Trophoblast cell (in vitro differentiated cells and primary cell): ENCODE measurements around the gene PDE4DIP.
"Not testable (repeated sequence)": the region's sequence is repeated elsewhere in the genome, so short reads cannot be mapped to it uniquely, and the experiment has no call there.

Experiments
- DNase-seq, 2 donors: peaks; one replicate each; pipeline ENCODE4 v3.0.0-alpha.2; 2016
- H2AFZ ChIP-seq: 2 replicates; pipeline ENCODE4 v1.6.1; 2013; ENCODE audit warnings: low read length, moderate library complexity, mild to moderate bottlenecking; ENCODE audit not compliant: insufficient read depth, poor library complexity
- H2AK5ac ChIP-seq: 2 replicates; pipeline ENCODE4 v1.6.1; 2013; ENCODE audit warnings: mild to moderate bottlenecking, low read length
- H2BK120ac ChIP-seq: 2 replicates; pipeline ENCODE4 v1.6.1; 2013; ENCODE audit warnings: low read length, mild to moderate bottlenecking, moderate library complexity; ENCODE audit not compliant: insufficient read depth, poor library complexity
- H2BK12ac ChIP-seq: 2 replicates; pipeline ENCODE4 v1.6.1; 2013; ENCODE audit warnings: mild to moderate bottlenecking, low read length, moderate library complexity
- H2BK5ac ChIP-seq: 2 replicates; pipeline ENCODE4 v1.6.1; 2013; ENCODE audit warnings: low read length, low read depth, moderate library complexity, mild to moderate bottlenecking; ENCODE audit not compliant: poor library complexity
- H3K14ac ChIP-seq: 2 replicates; pipeline ENCODE4 v1.6.1; 2013; ENCODE audit warnings: mild to moderate bottlenecking, low read length
- H3K18ac ChIP-seq: 2 replicates; pipeline ENCODE4 v1.6.1; 2013; ENCODE audit warnings: mild to moderate bottlenecking, low read length
- H3K23ac ChIP-seq: 2 replicates; pipeline ENCODE4 v1.6.1; 2013; ENCODE audit warnings: low read length
- H3K27ac ChIP-seq: 2 replicates; pipeline ENCODE4 v1.5.1; 2013; ENCODE audit warnings: low read depth, mild to moderate bottlenecking, inconsistent platforms, low read length, moderate library complexity
- H3K27me3 ChIP-seq: 2 replicates; pipeline ENCODE4 v1.6.1; 2013; ENCODE audit warnings: inconsistent platforms, mild to moderate bottlenecking, low read length, moderate library complexity; ENCODE audit not compliant: insufficient read depth
- H3K36me3 ChIP-seq, 2 experiments: 1 replicate in 1 of 2; 2 replicates in 1 of 2; pipeline ENCODE4 v1.6.1; 2013; ENCODE audit warnings: low read length in 2 of 2, mild to moderate bottlenecking in 2 of 2, moderate library complexity in 1 of 2; ENCODE audit not compliant: insufficient read depth in 2 of 2, control insufficient read depth in 1 of 2
- H3K4ac ChIP-seq: 2 replicates; pipeline ENCODE4 v1.6.1; 2013; ENCODE audit warnings: low read depth, mild to moderate bottlenecking, low read length, moderate library complexity
- H3K4me1 ChIP-seq, 2 experiments: 1 replicate in 1 of 2; 2 replicates in 1 of 2; pipeline ENCODE4 v1.6.1; 2013; ENCODE audit warnings: low read length in 2 of 2, mild to moderate bottlenecking in 2 of 2, moderate library complexity in 1 of 2; ENCODE audit not compliant: insufficient read depth in 2 of 2, control insufficient read depth in 1 of 2
- H3K4me2 ChIP-seq: 2 replicates; pipeline ENCODE4 v1.6.1; 2013; ENCODE audit warnings: inconsistent platforms, mild to moderate bottlenecking, low read length, moderate library complexity
- H3K4me3 ChIP-seq: 2 replicates; pipeline ENCODE4 v1.5.1; 2013; ENCODE audit warnings: mild to moderate bottlenecking, low read depth, low read length, inconsistent platforms
- H3K79me1 ChIP-seq: one replicate; pipeline ENCODE4 v1.6.1; 2013; ENCODE audit warnings: low read length
- H3K79me2 ChIP-seq: 2 replicates; pipeline ENCODE4 v1.6.1; 2013; ENCODE audit warnings: low read length, mild to moderate bottlenecking; ENCODE audit not compliant: control insufficient read depth, insufficient read depth, poor library complexity
- H3K9ac ChIP-seq: 2 replicates; pipeline ENCODE4 v1.6.1; 2013; ENCODE audit warnings: mild to moderate bottlenecking, low read length
- H3K9me3 ChIP-seq: 2 replicates; pipeline ENCODE4 v1.6.1; 2013; ENCODE audit warnings: low read depth, mild to moderate bottlenecking, control low read depth, inconsistent platforms, low read length; ENCODE audit not compliant: insufficient read depth
- H4K12ac ChIP-seq: 2 replicates; pipeline ENCODE4 v1.6.1; 2013; ENCODE audit warnings: low read depth, mild to moderate bottlenecking, low read length, moderate library complexity
- H4K8ac ChIP-seq: 2 replicates; pipeline ENCODE4 v1.6.1; 2013; ENCODE audit warnings: low read depth, mild to moderate bottlenecking, low read length, moderate library complexity
- H4K91ac ChIP-seq: one replicate; pipeline ENCODE4 v1.6.1; 2013; ENCODE audit warnings: low read depth, mild to moderate bottlenecking, low read length, moderate library complexity
- WGBS: extraction: QIAGEN DNeasy Blood & Tissue Kit; methylation state at CpG from one replicate; pipeline ENCODE4 v1.1.7; 2013; ENCODE audit warnings: missing lambda C conversion rate; ENCODE audit not compliant: insufficient read length, insufficient coverage; ENCODE audit errors: extremely low coverage; 5-methylcytosine and 5-hydroxymethylcytosine counted together

The PDE4DIP gene

DNA sequence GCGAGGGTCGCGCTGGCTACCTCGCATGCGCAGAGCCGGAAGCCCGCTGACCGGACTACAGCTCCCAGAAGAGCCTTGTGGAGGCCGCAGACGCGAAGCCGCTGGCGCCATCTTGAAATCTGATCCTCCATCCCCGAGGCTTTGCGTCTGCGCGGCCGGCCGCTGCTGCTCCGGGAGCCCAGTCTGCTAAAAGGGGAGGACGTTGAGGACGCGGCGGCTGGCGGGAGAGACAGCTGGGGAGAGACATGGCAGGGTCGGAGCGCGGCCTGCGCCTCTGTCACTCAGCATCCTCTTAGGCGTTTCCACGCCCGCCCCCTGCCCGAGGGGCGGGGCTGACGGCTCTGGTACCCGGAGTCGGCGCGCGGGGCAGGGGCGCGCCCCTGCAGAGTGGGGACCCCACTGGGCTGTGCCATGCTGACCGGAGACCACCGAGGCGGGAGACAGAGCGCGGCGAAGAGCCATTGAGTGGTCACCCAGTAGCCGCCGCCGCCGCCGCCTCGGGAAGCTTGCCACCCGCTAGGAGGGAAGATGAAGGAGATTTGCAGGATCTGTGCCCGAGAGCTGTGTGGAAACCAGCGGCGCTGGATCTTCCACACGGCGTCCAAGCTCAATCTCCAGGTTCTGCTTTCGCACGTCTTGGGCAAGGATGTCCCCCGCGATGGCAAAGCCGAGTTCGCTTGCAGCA lies 108.2 kb downstream of the PDE4DIP start:
- not testable (repeated sequence) for H3K23ac ChIP-seq, H2BK5ac ChIP-seq, H2AFZ ChIP-seq, H2BK12ac ChIP-seq, H3K14ac ChIP-seq, H3K36me3 ChIP-seq, DNase-seq, H3K4ac ChIP-seq, H3K9me3 ChIP-seq, H3K4me1 ChIP-seq, H3K79me1 ChIP-seq, H4K12ac ChIP-seq, H2BK120ac ChIP-seq, H3K18ac ChIP-seq, H3K27me3 ChIP-seq, H3K9ac ChIP-seq, H3K79me2 ChIP-seq, H2AK5ac ChIP-seq
- H4K91ac ChIP-seq, result peak overlapping the region; percentile 25
- peak overlapping the region; percentile 47 for H3K27ac ChIP-seq
- H3K4me2 ChIP-seq, result peak overlapping the region; percentile 74
- WGBS, result no CpG with 5 or more reads among the region's 66 CpGs
- H4K8ac ChIP-seq, result peak overlapping the region; percentile 33
- H3K4me3 ChIP-seq, result peak overlapping the region; percentile 75

DNA sequence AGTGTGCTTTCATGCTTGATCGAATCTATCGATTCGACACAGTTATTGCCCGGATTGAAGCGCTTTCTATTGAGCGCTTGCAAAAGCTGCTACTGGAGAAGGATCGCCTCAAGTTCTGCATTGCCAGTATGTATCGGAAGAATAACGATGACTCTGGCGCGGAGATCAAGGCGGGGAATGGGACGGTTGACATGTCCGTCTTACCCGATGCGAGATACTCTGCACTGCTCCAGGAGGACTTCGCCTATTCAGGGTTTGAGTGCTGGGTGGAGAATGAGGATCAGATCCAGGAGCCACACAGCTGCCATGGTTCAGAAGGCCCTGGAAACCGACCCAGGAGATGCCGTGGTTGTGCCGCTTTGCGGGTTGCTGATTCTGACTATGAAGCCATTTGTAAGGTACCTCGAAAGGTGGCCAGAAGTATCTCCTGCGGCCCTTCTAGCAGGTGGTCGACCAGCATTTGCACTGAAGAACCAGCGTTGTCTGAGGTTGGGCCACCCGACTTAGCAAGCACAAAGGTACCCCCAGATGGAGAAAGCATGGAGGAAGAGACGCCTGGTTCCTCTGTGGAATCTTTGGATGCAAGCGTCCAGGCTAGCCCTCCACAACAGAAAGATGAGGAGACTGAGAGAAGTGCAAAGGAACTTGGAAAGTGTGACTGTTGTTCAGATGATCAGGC lies 108.8 kb downstream of the PDE4DIP start:
- H2BK120ac ChIP-seq, H3K36me3 ChIP-seq, H2BK5ac ChIP-seq, H3K18ac ChIP-seq, H3K23ac ChIP-seq, H4K8ac ChIP-seq, H3K4me3 ChIP-seq, H2AFZ ChIP-seq, H3K27me3 ChIP-seq, H3K9ac ChIP-seq, H3K4ac ChIP-seq, H3K14ac ChIP-seq, H3K79me2 ChIP-seq, H3K9me3 ChIP-seq, H4K12ac ChIP-seq, H3K4me1 ChIP-seq, H2AK5ac ChIP-seq, H3K27ac ChIP-seq, H4K91ac ChIP-seq, H3K79me1 ChIP-seq, H2BK12ac ChIP-seq: not testable (repeated sequence)
- DNase-seq, result peak in 1 of 2 donors; percentile 25
- H3K4me2 ChIP-seq, result peak overlapping the region; percentile 74
- no CpG with 5 or more reads among the region's 28 CpGs for WGBS

DNA sequence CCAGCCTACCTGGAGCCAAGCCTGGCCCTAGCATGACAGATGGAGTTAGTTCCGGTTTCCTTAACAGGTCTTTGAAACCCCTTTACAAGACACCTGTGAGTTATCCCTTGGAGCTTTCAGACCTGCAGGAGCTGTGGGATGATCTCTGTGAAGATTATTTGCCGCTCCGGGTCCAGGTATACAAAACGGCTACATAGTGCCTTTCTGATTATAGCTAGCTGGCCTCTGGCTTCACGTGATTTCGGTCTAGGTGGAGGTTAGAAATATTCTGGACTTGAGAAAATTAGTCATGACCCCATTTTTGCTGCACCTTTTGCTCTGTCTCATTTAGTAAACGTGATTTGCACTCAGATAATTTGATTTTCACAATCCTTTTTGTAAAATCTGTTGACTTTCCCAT lies 109.5 kb downstream of the PDE4DIP start:
- not testable (repeated sequence) for H2BK5ac ChIP-seq
- WGBS, result no CpG with 5 or more reads among the region's 7 CpGs

DNA sequence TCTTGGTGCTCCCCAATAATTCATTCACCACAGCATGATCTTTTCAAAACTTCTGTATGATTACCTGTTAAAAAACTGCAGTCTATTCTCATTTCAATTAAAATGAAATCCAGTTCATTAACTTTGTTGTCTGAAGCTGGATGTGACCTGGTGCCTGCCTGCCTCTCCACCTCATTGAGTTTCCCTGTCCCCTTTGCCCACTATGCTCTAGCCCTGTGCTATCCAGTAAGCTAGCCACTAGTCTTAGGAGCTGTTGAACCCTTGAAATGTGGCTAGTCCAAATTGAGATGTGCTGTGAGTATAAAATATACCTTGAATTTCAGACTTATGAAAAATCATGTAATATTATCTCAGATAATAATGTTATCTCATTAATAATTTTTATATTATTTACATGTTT lies 114.1 kb downstream of the PDE4DIP start:
- not testable (repeated sequence) for H3K9ac ChIP-seq, H3K23ac ChIP-seq, H2AFZ ChIP-seq, H2BK12ac ChIP-seq, H4K91ac ChIP-seq, H3K4me1 ChIP-seq, H3K27ac ChIP-seq, H2AK5ac ChIP-seq, H3K18ac ChIP-seq, H3K79me2 ChIP-seq, H2BK120ac ChIP-seq, H3K14ac ChIP-seq, DNase-seq, H4K12ac ChIP-seq, H3K4me2 ChIP-seq, H3K79me1 ChIP-seq, H3K27me3 ChIP-seq, H2BK5ac ChIP-seq, H3K36me3 ChIP-seq, H3K4me3 ChIP-seq, H3K9me3 ChIP-seq, H4K8ac ChIP-seq, H3K4ac ChIP-seq

More for the DNA sequence above, 109.5 kb downstream of the PDE4DIP start:
- H3K4me3 ChIP-seq, H3K79me2 ChIP-seq, H3K9me3 ChIP-seq, H2AFZ ChIP-seq, H2BK120ac ChIP-seq, H4K91ac ChIP-seq, H2BK12ac ChIP-seq, H3K23ac ChIP-seq, H3K14ac ChIP-seq, H3K4me1 ChIP-seq, H3K4me2 ChIP-seq, H3K27ac ChIP-seq, H3K18ac ChIP-seq, H3K9ac ChIP-seq, H3K27me3 ChIP-seq, H2AK5ac ChIP-seq, H4K8ac ChIP-seq, H3K79me1 ChIP-seq, H3K4ac ChIP-seq, H3K36me3 ChIP-seq, H4K12ac ChIP-seq: not testable (repeated sequence)
- DNase-seq, result peak; percentile 45 to 53
